Smooth muscle cell (in vitro differentiated cells): ENCODE results near the gene TRIM29. TPM values are rescaled to one million over a fixed set of nuclear protein-coding genes. Genes with fewer than 3 reads are reported as not detected.

Experiments
- DNase-seq: peaks from one replicate; lab custom pipeline; 2025; ENCODE audit not compliant: unreplicated experiment; lab: John Stamatoyannopoulos, UW
- H2AFZ ChIP-seq: fragments of 200-600 bp; sonication (generic); 2 replicates; pipeline ENCODE4 v1.6.0; 2016; ENCODE audit warnings: antibody characterized with exemption, low read depth, mild to moderate bottlenecking
- H3F3A ChIP-seq: fragments of 200-600 bp; sonication (generic); 2 replicates; pipeline ENCODE4 v1.6.0; 2017; ENCODE audit warnings: antibody characterized with exemption, low read depth
- H3K27ac ChIP-seq: fragments of 200-600 bp; sonication (generic); 2 replicates; pipeline ENCODE4 v1.5.1; 2016; ENCODE audit warnings: low read depth, mild to moderate bottlenecking
- H3K27me3 ChIP-seq: fragments of 200-600 bp; sonication (generic); 2 replicates; pipeline ENCODE4 v1.6.1; 2016; ENCODE audit warnings: low read depth, mild to moderate bottlenecking
- H3K36me3 ChIP-seq: fragments of 200-600 bp; sonication (generic); 2 replicates; pipeline ENCODE4 v1.5.1; 2016; ENCODE audit warnings: low read depth
- H3K4me1 ChIP-seq: fragments of 200-600 bp; sonication (generic); 2 replicates; pipeline ENCODE4 v1.5.1; 2016; ENCODE audit warnings: low read depth
- H3K4me2 ChIP-seq: fragments of 200-600 bp; sonication (generic); 2 replicates; pipeline ENCODE4 v1.6.0; 2016; ENCODE audit warnings: mild to moderate bottlenecking
- H3K4me3 ChIP-seq: fragments of 200-600 bp; sonication (generic); 2 replicates; pipeline ENCODE4 v1.5.1; 2016; ENCODE audit warnings: mild to moderate bottlenecking
- H3K79me2 ChIP-seq: fragments of 200-600 bp; sonication (generic); 2 replicates; pipeline ENCODE4 v1.6.0; 2016; ENCODE audit warnings: low read depth, mild to moderate bottlenecking
- H3K9ac ChIP-seq: fragments of 200-600 bp; sonication (generic); 2 replicates; pipeline ENCODE4 v1.6.0; 2016; ENCODE audit warnings: low read depth
- H3K9me3 ChIP-seq: fragments of 200-600 bp; sonication (generic); replicated peaks from 2 replicates; pipeline ENCODE4 v1.5.1; 2016; ENCODE audit warnings: low read depth
- H4K20me1 ChIP-seq: fragments of 200-600 bp; sonication (generic); 2 replicates; pipeline ENCODE4 v1.6.0; 2016; ENCODE audit warnings: low read depth
- CTCF ChIP-seq: fragments of 200-600 bp; sonication (generic); IDR thresholded peaks from 2 replicates; pipeline ENCODE4 v1.5.1; 2017; ENCODE audit warnings: borderline replicate concordance, mild to moderate bottlenecking, antibody characterized with exemption; ENCODE audit not compliant: insufficient read depth, poor library complexity, severe bottlenecking
- WGBS: methylation state at CpG from one replicate; pipeline ENCODE4 v1.1.7; 2016; ENCODE audit warnings: low lambda C conversion rate; 5-methylcytosine and 5-hydroxymethylcytosine counted together
- polyA plus RNA-seq: library from polyadenylated mRNA; unstranded; fragments of >200 nt; fragmentation: Nextera tagmentation; extraction: Ambion mirVana; gene quantifications from 2 replicates; pipeline ENCODE4 v1.2.1, GENCODE V29; 2016
- total RNA-seq: library from RNA; depleted of rRNA; stranded (reverse); fragments of >200 nt; gene quantifications from 2 replicates; pipeline ENCODE4 v1.2.3, GENCODE V29; 2014

Gene TRIM29
- total and polyA plus RNA-seq, 2 experiments from 2014 or later: 20.6 to 37.1 TPM

GRCh38 chr11:120134931-120135228 lies 3.0 kb downstream of the TRIM29 start:
- Histone ChIP-seq H3K36me3 (no peaks in the 10 kb centered on the region), H2AFZ (no peak overlapping the region), H3K4me3 (no peak overlapping the region), H3K27me3 (no peaks in the 10 kb centered on the region), H4K20me1 (no peaks in the 10 kb centered on the region), H3K9me3 (no peaks in the 10 kb centered on the region), H3K4me1 (no peaks in the 10 kb centered on the region), H3K27ac (no peak overlapping the region), H3K9ac (no peak overlapping the region), H3K79me2 (peaks cover 4% of the 10 kb centered on the region), H3F3A (no peaks in the 10 kb centered on the region), H3K4me2 (peak overlapping the region; percentile 72)
- DNase-seq: no peak
- whole genome bisulfite sequencing: 97% methylated on average over 5 of the region's 5 CpGs
- TF ChIP-seq CTCF: no peak

- H2AFZ ChIP-seq: no peak overlapping the region
- H3K4me2 ChIP-seq: no peak overlapping the region
- no peaks in the 10 kb centered on the region for H3F3A ChIP-seq
- no peak for TF ChIP-seq CTCF
- H3K27ac ChIP-seq: no peak overlapping the region
- H3K27me3 ChIP-seq: no peaks in the 10 kb centered on the region
- H3K9ac ChIP-seq: no peak overlapping the region
- WGBS: 92% methylated on average over 14 of the region's 14 CpGs
- no peak for DNase-seq
- no peaks in the 10 kb centered on the region for H3K36me3 ChIP-seq
- H3K9me3 ChIP-seq: no peaks in the 10 kb centered on the region
- H3K4me1 ChIP-seq: no peaks in the 10 kb centered on the region
- H3K4me3 ChIP-seq: no peak overlapping the region
- H4K20me1 ChIP-seq: no peaks in the 10 kb centered on the region
- H3K79me2 ChIP-seq: peaks cover 4% of the 10 kb centered on the region
These were observed 3.6 kb downstream of the TRIM29 start for GRCh38 chr11:120134106-120134930.

GRCh38 chr11:120133216-120134105 lies 4.5 kb downstream of the TRIM29 start:
- WGBS: 93% methylated on average over 11 of the region's 11 CpGs
- Histone ChIP-seq H4K20me1 (no peaks in the 10 kb centered on the region), H3K4me3 (no peak overlapping the region), H3K4me1 (peaks cover 8% of the 10 kb centered on the region), H3K9ac (no peak overlapping the region), H3K27ac (no peak overlapping the region), H3K36me3 (no peaks in the 10 kb centered on the region), H3K4me2 (no peak overlapping the region), H3K79me2 (peaks cover 4% of the 10 kb centered on the region), H3K9me3 (no peaks in the 10 kb centered on the region), H3F3A (no peaks in the 10 kb centered on the region), H2AFZ (no peak overlapping the region), H3K27me3 (no peaks in the 10 kb centered on the region)
- no peak for DNase-seq
- no peak for TF ChIP-seq CTCF
